ENCODE data around the gene NFIC.

- TF ChIP-seq POLR2A (IDR thresholded peaks at IDR 0.05) (no peak), CTCF (IDR thresholded peaks at IDR 0.05) (no peak), POLR2AphosphoS5 (IDR thresholded peaks at IDR 0.05; ENCODE audit: insufficient read depth in 1 of 2, low read depth in 1 of 2) (peak; percentile 93 to 96)
Measured at GRCh38 chr19:3500429-3501101, 134.2 kb downstream of the NFIC start, which contains the start of gene DOHH.
